ENCODE results near the gene CPSF4L.
"Not testable (repeated sequence)": the region's sequence is repeated elsewhere in the genome, so short reads cannot be mapped to it uniquely, and the experiment has no call there.

CPSF4L gene

DNA sequence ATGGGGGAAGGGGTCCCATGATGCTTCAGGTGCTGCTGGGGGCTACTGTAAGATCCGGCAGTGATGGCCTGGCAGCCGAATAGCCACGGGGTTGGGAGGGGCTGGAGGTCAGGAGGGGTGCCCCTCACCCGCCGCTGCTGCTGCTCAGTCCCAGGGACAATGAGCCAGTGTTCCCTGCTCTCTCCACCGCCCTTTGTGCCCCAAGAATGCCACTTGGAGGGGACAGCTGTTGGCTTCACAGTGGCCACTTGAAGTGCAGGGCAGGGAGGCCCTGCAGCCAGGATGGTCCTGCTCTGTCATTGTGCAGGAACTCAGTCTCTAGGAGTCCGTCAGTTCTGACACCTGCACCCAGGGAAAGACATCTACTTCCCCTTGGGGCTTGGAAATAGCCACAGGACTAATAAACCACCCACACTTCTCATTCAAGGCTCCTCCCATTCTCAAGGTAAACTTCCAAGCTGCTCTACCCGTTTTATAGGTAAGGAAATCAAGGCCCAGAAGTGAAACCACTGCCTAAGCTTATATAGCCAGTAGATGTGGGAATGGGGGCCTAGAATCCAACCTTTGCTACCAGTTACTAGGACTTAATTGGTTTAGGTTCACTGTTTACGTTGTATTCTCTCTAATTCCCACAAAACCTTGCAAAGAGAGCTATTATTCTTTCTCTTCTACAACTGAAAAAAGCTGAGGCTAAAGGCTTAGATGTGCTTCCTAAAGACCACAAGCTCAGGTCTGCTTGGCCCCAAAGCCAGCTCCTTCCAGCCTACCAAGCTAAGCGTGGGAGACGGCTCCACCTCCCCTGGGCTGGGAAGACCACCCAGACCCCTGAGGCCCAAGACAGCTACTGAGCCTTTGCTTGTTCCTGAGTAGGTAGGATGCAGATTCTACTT, 6.2 kb upstream of the CPSF4L start:
- peak; percentile 76 to 77 for DNase-seq

DNA sequence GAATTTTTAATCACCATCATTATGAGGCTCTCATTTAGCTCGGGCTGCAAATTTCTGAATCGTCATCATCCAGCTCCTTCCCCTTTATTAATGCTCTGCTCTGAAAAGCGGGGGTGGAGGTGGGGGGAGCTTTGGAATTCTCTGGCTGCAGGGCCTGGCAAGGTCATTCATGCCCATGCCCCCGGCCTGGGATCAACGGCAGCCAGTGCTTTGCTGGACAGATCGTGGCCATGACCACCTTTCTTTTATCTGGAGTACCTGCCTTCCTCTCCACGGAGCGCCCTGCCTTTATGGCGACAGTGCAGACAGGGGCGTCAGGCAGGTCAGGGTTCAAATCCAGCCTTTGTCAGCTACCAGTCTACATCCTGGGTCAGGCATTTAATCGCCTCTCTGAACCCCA, 5.1 kb upstream of the CPSF4L start:
- DNase-seq = no peak

DNA sequence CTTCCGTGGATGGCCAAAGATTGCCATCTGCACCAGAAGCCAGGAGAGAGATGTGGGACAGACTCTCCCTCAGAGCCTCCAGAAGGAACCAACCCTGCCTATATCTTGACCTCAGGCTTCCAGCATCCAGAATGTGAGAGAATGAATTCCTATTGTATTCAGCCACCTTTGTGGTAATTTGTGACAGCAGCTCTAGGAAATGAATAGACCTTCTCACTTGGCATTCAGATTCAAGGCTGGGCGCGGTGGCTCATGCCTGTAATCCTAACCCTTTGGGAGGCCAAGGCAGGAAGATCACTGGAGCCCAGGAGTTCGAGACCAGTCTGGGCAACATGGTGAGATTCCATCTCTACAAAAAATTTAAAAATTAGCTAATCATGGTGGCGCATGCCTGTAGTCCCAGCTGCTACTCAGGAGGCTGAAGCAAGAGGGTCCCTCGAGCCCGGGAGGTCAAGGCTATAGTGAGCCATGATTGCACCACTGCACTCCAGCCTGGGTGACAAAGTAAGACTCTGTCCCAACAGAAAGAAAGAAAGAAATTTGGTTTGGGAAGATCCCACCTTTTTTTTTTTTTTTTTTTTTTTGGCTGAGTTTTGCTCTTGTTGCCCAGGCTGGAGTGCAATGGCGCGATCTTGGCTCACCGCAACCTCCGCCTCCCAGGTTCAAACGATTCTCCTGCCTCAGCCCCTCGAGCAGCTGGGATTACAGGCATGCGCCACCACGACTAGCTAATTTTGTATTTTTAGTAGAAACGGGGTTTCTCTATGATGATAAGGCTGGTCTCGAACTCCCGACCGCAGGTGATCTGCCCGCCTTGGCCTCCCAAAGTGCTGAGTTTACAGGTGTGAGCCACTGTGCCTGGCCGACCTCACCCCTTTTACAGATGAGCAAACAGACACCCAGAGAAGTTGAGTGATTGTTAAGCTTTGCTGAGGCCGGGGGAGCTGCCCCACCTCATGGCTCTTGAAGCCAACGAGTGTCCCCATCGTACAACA, 4.3 kb upstream of the CPSF4L start:
- no peak for DNase-seq

DNA sequence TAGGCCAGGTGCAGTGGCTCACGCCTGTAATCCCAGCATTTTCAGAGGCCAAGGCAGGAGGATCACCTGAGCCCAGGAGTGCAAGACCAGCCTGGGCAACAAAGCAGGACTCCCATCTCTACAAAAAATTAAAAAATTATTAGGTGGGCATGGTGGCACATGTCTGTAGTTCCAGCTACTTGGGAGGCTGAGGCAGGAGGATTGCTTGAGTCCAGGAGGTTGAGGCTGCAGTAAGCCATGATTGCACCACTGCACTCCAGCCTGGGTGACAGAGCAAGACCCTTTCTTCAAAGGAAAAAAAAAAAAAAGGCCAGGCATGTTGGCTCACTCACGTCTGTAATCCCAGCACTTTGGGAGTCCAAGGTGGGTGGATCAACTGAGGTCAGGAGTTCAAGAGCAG, 2.8 kb upstream of the CPSF4L start:
- DNase-seq = not testable (repeated sequence)

DNA sequence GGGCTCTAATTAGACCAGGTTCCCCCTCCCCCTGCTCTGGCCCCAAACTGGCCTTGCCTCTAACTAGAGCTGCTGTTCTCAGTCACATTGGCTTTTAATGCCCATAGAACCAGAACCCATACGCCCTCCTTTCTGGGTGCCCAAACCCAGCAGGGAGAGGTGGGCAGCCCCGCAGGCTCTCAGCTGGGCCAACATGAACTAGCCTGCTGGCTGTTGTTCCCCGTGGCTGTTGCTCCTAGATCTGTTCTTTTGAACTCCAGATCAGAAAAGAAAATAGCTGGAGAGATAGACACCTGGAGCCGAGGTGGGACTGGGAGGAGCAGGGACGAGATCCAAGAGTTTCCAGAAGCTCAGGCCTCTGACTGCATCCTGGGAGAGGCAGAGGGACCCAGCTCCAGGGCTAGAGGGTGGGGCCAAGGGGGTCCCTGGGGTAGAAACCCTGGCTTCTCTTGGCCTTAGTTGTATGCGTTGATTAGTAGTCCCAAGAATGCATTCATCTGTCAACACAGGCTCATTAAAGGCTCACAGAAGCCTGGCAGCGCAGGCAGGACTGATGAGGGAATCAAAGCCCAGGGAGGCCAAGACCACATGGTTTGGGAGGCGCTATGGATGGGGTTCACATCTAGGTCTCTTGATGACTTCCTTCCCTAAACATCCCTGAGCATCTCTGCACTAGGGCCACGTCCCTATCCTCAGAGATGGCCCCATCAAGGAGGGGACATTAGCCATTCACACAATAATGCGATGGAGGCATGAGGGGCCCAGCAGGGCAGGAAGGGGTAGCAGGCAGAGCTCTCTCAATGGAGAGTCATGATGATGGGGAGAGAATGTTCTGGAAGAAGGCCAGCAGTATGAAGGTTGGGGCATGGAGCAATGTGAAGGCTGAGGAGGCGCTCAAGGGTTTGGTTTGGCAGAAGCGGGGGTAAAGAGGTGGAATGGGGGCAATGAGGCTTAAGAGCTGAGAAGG, 1.3 kb upstream of the CPSF4L start:
- DNase-seq = peak in 1 of 2 donors; percentile 74

DNA sequence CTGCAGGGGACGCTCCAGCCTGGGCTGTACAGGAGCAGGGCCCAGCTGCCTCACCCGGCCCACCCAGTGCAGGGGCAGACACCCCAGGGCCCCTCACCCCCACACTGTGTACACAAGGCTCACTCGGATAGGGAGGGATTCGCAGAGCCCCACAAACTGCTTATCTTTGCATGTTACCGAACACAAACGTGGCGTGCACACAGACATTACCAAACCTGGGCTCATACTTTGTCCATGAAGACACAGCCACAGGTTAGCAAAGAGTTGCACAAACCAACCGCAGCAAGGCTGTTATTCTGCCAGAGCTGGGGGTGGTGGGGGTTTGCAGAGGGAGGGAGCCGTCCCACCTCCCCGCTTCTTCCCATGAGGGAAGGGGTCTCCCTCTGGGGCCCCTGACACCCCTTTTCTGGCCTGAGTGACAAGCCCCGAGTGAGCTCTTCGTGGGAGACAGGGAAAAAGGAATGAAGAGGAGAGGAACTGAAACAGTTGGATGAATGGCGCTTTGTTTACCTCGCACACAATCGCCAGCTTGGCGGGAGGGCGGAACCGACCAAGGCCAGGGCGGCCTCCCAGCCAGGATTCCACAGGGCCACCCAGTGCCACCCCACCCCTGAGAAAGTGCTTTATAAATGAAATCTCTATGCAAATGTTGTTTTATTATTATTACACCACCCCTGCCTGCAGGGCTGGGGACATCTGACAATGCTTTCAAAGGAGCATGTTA, 434 bp upstream of the CPSF4L start:
- DNase-seq = peak; percentile 64 to 74

DNA sequence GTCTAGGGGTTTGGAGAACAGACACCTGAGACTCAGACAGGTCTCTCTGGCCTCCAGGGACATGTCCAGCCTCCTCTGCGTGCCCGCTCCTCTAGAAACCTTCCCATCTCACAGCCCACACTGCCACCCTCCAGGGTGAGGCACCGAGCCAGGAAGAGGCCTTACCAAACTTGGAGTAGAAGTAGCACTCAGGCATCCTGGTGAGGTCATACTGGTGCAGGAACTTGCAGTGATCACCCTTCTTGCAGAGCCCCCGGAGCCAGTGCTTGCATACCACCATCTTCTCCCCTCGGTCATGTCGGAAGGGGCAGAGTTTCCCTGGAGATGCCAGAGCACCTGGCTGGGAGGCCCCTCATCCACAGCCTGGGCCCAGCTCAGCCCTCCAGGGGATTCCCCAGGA, 4.2 kb downstream of the CPSF4L start:
- DNase-seq = no peak

DNA sequence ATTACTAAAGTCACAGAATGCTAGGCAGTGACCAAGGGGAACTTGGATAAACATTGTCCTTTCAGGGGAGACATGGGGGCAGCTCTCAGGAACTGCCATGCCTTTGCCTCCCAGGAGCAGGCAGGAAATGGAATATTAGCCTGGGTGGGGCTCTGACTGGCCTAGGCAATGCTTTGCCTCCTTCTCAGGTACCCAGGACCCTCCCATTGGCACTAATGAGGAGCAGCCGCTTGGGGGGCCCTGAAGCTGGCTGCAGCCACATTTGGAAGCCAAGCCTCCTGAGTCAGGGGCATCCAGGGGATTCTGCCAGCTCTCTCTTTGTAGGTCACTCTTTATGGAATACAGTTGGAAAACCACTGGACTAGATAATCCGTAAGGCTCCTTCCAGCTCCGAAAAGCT, 5.5 kb downstream of the CPSF4L start:
- no peak for DNase-seq

DNA sequence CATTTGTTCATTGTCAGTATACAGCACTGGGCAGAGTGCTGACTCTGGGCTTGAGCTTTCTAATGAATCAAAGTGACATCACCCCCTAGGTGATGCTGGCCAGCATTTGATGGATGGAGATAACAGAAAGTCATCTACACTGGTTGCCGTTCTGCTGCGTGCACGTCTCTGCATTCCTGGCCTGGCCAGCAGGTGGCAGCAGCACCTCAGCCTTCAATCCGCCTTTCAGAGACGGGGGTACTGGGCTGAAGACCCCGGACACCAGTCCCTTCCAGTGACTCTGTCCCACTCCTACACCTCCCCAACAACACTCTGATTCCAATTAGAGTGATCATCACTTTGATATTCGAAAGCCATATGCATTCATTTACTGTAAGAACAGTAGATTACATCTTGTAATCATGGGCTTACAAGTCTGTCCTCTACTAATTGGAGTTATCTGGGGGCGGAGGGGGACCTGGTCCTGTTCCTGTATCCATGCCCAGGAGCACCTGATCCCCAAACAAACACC, 6.0 kb downstream of the CPSF4L start:
- peak in 1 of 2 donors; percentile 44 for DNase-seq

DNA sequence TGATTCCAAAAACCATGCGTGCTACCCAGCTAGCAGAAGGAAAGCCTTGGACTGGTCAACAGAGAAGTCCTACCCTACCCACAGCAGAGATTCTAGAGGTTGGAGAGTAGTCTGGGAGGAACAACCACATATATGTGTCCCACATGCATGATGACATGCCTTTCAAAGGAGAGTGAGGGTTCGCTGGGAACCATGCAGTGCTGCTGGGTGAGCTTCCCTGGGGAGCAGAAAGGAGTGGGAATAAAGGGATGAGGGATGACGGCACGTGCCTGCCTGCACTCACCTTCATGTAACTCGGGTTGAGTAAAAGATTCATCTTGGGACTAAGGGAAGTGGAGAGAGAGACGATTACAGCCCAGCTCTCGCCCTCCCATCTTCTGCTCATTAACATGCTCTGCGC, 9.8 kb downstream of the CPSF4L start:
- no peak for DNase-seq

DNA sequence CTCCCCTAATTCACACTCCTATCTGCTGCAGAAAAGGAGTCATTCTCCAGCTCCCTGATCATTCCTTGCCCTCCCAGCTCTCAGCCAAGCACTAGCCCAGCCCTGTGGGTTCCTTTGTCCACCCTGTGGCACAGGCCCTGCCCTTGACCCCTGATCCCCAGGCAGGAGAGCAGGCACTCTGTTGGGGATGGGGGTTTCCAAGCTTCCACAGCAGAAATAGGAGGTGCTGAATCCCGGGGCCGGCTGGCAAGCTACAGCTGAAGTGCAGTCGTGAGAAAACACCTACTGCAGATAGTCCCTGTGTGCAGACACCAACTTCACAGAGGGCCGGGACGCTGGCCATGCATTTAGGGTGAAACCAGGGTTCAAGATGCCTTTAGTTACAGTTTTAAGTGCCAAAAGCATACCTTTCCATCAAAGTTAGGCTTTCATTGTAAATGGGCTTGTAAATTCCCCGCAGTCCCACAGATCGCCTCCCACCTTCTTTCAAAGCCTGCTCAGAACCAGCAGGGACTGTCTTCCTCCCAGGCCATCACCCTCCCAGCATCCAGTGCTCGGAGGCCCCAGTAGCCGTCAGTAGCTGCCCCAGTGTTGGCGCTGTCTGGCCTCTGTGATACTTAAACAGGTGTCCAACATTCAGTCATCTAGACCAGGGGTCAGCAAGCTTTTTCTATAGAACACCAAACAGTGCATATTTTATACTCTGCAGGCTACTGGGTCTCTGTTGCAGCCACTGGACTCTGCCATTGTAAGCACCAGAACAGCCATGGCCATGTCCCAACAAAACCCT, 10.6 kb downstream of the CPSF4L start:
- DNase-seq = no peak

DNA sequence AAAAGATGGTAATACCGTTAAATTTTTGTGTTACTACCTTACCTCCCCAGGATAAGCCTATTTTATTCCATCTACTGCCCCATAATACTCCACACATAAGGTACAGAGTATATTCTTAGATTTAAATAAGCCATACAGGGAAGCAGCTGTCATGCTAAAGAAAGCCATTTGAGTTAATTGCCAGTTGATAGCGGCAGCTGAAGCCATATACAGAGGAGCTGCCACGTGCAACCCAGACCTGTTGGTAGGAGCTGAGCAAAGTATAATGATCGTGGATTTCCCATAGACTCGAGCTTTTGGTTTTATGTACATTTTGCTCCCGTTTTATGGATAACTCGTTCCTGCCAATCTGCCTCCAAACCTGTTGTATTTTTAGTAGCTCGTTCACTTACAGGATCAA, 12.0 kb downstream of the CPSF4L start:
- DNase-seq = no peak

DNA sequence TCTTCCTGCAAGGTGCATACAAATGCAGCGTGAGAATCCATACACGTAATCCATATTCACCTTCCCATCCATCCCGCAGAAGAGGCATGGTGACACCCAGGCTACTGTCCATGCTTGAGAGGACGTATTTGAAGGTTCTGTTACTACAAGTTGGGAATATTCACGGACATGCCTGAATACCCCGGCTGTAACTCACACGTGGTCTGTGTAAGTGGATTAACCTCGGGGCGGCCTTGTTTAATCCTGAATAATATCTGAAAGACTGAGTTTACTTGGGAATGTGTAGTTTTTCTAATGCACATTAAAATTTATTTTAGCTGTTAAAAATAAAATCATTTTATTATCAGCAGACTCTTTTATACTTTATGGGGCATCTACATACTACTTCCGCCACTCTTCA, 13.1 kb downstream of the CPSF4L start:
- DNase-seq = no peak

DNA sequence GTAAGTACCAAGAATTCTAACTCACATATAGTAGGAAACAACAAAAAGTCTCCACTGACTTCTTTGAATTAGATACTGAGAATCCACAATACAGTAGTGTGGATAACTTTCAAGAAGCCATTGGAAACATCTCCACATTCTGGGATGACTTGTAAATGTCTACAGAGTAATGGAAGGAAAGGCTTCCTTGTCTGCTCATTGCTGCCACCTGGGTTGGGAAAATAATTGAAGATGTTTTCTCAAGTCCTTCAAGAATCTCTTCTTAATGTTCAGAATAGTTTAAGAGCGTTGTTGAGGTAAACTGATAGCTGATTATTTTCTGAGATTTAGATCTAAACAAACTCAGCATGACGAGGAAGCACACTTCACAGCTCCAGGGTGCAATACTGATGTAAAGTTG, 14.0 kb downstream of the CPSF4L start:
- DNase-seq = no peak

DNA sequence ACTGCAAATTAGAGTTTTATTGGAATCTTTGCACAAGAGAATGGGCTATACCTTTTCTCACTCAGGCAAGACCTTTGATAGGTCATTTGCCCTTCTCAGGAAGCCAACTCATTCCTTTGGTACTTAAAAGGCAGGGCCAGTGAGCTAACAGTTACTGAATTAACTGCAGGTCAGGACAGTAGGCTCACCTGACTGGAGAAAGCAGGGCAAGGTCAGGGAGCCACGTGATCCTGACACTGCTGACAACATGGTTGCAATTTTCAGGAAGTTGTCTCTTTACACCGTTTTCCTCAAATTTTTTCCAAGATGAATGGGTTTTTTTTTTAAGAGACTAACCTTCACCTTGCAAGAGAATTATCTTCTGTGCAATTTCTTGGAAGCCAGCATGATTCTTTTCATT, 21.1 kb downstream of the CPSF4L start:
- no peak for DNase-seq

DNA sequence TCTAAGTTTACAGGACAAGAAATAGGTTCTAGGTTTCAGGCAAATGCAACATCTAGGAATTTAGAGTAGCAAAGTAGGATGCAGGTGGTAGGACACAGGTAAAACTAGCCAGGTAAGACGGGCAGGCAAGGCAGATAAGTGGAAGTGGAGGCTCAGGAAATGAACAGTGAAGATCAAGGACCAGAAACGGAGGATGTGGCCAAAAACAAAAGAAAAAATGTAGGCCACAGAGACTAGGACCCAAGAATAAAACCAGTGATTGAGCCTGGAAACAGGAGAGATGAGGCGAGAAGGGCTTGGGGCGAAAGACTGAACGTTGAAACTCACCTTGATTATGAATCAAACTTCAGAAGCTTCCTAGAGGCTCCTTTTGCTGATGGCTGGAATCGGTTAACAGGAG, 24.0 kb downstream of the CPSF4L start:
- DNase-seq = no peak

DNA sequence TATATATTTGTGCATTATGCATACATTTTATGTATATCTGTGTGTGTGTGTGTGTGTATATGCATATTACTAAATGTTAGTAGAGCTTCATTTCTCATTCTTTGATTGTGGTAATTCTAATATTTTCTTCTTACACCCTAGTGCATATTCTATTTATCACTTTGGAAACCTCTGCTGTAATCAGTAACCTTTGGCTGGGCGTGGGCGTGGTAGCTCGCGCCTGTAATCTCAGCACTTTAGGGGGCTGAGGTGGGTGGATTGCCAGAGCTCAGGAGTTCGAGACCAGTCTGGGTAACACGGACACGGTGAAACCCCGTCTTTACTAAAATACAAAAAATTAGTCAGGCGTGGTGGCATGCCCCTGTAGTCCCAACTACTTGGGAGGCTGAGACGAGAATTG, 26.9 kb downstream of the CPSF4L start:
- no peak for DNase-seq

DNA sequence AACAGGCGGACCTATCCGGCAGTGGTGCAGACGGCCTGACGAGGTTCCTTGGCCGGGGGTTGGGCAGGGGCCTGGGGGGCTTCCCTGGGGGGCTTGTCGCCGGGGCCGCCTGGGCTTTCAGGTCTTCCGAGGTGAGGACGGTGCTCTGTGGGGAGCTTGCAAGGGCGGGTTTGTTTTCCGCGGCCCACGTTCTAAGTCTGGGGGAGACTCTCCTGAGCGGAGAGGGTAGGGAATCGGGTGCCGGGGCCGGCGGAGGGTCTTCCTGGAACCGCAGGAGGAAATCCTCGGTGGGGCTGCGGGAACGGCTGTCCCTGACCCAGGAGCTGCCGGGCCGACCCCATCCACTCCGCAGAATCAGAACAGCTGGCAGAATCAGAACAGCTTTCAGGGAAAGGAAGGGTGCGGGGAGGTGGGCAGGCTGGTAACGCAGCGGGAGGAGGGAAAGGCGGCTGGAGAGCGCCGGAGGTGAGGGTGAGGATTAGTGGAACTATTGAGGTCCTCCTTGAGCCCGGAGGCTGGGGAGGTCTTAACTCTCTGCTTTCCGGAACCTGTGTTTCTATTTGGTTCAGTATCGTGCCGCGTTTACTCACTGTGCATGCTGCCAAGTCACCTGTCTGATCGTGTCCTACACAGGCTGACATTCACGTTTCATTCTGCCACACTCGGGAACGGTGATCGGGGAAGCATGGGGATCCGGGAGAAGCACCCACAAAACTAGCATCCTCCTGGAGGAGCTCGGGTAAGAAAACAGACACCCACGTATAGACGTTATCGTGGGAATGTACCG, 28.9 kb downstream of the CPSF4L start:
- no peak for DNase-seq

DNA sequence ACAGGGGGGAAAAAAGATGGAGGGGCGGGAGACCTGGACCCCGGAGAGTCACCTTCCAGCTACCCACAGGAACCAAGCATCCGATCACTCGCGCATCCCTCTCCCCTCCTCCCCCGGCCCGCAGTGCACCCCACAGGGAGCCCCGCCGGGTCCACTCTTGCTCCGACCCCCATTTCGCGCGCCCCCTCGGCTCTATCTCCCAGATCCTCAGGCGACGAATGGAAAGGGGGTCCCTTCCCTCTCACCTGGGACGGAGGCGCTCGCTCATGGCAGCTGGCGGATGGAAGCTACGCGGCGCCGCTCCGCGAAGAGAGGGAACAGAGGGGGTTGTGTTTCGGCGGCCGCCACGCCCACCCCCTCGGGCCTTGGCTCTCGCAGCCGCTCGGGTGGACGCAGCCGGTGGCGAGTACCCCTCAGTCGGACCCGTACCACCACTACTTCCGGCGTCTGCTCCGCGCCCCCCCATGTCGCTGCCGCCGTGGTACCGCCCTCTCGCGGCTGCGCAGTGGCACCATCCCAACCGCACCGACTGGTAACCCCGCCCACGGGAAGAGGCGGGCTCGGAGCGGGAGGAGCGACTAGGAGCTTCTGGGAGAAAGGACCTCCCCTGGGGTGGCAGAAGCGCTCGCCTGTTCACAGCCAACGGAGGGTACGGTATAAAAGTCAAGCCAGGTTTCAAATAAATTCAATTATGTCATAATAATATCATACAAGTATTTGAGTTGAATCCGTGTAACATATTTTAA, 29.7 kb downstream of the CPSF4L start:
- DNase-seq = peak; percentile 95 to 96
